IMR-90 (cell line): ENCODE data around the gene SEPHS1. TPM values are rescaled to one million over a fixed set of nuclear protein-coding genes. Genes with fewer than 3 reads are reported as not detected.

Experiments used
- ATAC-seq: fragments of 200-7000 bp; cut with Tn5 transposase; 2 replicates; pipeline ENCODE4 v1.9.1; 2020; ENCODE audit warnings: low read depth, mild to moderate bottlenecking, moderate library complexity
- BruUV-seq: library from RNA; stranded (reverse); fragments of 400-500 nt; replicated peaks from 2 replicates; lab custom pipeline; 2021; lab: Mats Ljungman, UMichigan
- CTCF ChIA-PET: fragments of 300-600 bp; formaldehyde crosslinking; extraction: SDS; loops from one replicate; lab custom pipeline; 2021; ENCODE audit warnings: antibody characterized with exemption; lab: Yijun Ruan, JAX
- POLR2A ChIA-PET: fragments of 300-600 bp; sonication (Branson Sonifier 250); formaldehyde crosslinking; loops from one replicate; lab custom pipeline; 2022; ENCODE audit warnings: antibody characterized with exemption; ENCODE audit not compliant: unreplicated experiment; lab: Charles Lee
- DNase-seq: peaks from one replicate; pipeline ENCODE4 v3.0.0; 2013
- H2AFZ ChIP-seq: replicated peaks from 2 replicates; pipeline ENCODE3; 2013; ENCODE audit warnings: low read length, mild to moderate bottlenecking; ENCODE audit not compliant: poor library complexity
- H2AK5ac ChIP-seq: 2 replicates; pipeline ENCODE4 v1.6.1; 2013; ENCODE audit warnings: low read depth, low read length, inconsistent platforms
- H2AK9ac ChIP-seq: replicated peaks from 2 replicates; pipeline ENCODE3; 2013; ENCODE audit warnings: mild to moderate bottlenecking, low read depth, low read length, moderate library complexity; ENCODE audit not compliant: poor library complexity
- H2BK120ac ChIP-seq: 2 replicates; pipeline ENCODE4 v1.6.1; 2013; ENCODE audit warnings: low read depth, low read length, inconsistent platforms
- H2BK15ac ChIP-seq: 3 replicates; pipeline ENCODE4 v1.6.1; 2013; ENCODE audit warnings: low read depth, low read length, inconsistent platforms
- H2BK20ac ChIP-seq: 2 replicates; pipeline ENCODE4 v1.6.1; 2013; ENCODE audit warnings: low read depth, mild to moderate bottlenecking, inconsistent platforms, low read length, moderate library complexity
- H2BK5ac ChIP-seq: 2 replicates; pipeline ENCODE4 v1.6.1; 2013; ENCODE audit warnings: mild to moderate bottlenecking, low read depth, low read length, inconsistent platforms; ENCODE audit not compliant: poor library complexity, severe bottlenecking
- H3K14ac ChIP-seq: replicated peaks from 2 replicates; pipeline ENCODE4 v1.6.1; 2013; ENCODE audit warnings: low read depth, low read length, inconsistent platforms
- H3K18ac ChIP-seq: 2 replicates; pipeline ENCODE4 v1.6.1; 2013; ENCODE audit warnings: low read depth, low read length, control low read depth
- H3K23ac ChIP-seq: 2 replicates; pipeline ENCODE4 v1.6.1; 2013; ENCODE audit warnings: low read depth, low read length, inconsistent platforms
- H3K27ac ChIP-seq: 2 replicates; pipeline ENCODE4 v1.5.1; 2013; ENCODE audit warnings: mild to moderate bottlenecking, control low read depth, low read length; ENCODE audit not compliant: insufficient read depth
- H3K27me3 ChIP-seq: 2 replicates; pipeline ENCODE4 v1.6.1; 2013; ENCODE audit warnings: low read length; ENCODE audit not compliant: control insufficient read depth, insufficient read depth
- H3K36me3 ChIP-seq: 2 replicates; pipeline ENCODE4 v1.6.1; 2013; ENCODE audit warnings: low read length, mixed read lengths; ENCODE audit not compliant: control insufficient read depth, insufficient read depth
- H3K4ac ChIP-seq: 2 replicates; pipeline ENCODE4 v1.6.1; 2013; ENCODE audit warnings: low read depth, low read length, inconsistent platforms
- H3K4me1 ChIP-seq: 2 replicates; pipeline ENCODE4 v1.6.1; 2013; ENCODE audit warnings: low read length, mixed read lengths; ENCODE audit not compliant: control insufficient read depth, insufficient read depth
- H3K4me2 ChIP-seq: 2 replicates; pipeline ENCODE4 v1.6.1; 2013; ENCODE audit warnings: low read depth, mild to moderate bottlenecking, control low read depth, low read length, moderate library complexity
- H3K4me3 ChIP-seq: 2 replicates; pipeline ENCODE4 v1.5.1; 2013; ENCODE audit warnings: low read depth, mild to moderate bottlenecking, control low read depth, low read length, moderate library complexity; ENCODE audit not compliant: insufficient read depth
- H3K56ac ChIP-seq: 2 replicates; pipeline ENCODE4 v1.6.1; 2013; ENCODE audit warnings: low read length, inconsistent platforms; ENCODE audit not compliant: insufficient read depth; ENCODE audit errors: extremely low read depth
- H3K79me1 ChIP-seq, 2 experiments: 2 replicates each; pipeline ENCODE4 v1.6.1; 2013; ENCODE audit warnings: low read length in 2 of 2, inconsistent platforms in 1 of 2, low read depth in 1 of 2
- H3K9ac ChIP-seq: 2 replicates; pipeline ENCODE4 v1.6.1; 2013; ENCODE audit warnings: low read depth, low read length, control low read depth
- H3K9me1 ChIP-seq: 2 replicates; pipeline ENCODE4 v1.6.1; 2013; ENCODE audit warnings: low read length, inconsistent platforms; ENCODE audit not compliant: insufficient read depth
- H3K9me3 ChIP-seq: 2 replicates; pipeline ENCODE4 v1.6.1; 2013; ENCODE audit warnings: low read length; ENCODE audit not compliant: control insufficient read depth, insufficient read depth
- H4K20me1 ChIP-seq: 2 replicates; pipeline ENCODE4 v1.6.1; 2013; ENCODE audit warnings: low read length, inconsistent platforms; ENCODE audit not compliant: insufficient read depth
- H4K5ac ChIP-seq: 2 replicates; pipeline ENCODE4 v1.6.1; 2013; ENCODE audit warnings: mild to moderate bottlenecking, low read depth, low read length, control low read depth
- H4K8ac ChIP-seq, 2 experiments: 2 replicates each; pipeline ENCODE4 v1.6.1; 2013; ENCODE audit warnings: low read depth in 2 of 2, low read length in 2 of 2, control low read depth in 1 of 2, inconsistent platforms in 1 of 2
- H4K91ac ChIP-seq: 2 replicates; pipeline ENCODE4 v1.6.1; 2013; ENCODE audit warnings: low read depth, low read length, inconsistent platforms; ENCODE audit not compliant: insufficient read depth
- BHLHE40 ChIP-seq: fragments of 150-350 bp; IDR thresholded peaks from 2 replicates; pipeline ENCODE4 v1.6.1; 2016; ENCODE audit warnings: mild to moderate bottlenecking, low read depth, low read length
- CEBPB ChIP-seq: IDR thresholded peaks from 2 replicates; pipeline ENCODE4 v1.6.1; 2012; ENCODE audit warnings: low read depth, low read length, improper control_type of control experiment
- CHD1 ChIP-seq: IDR thresholded peaks from 2 replicates; pipeline ENCODE4 v1.6.1; 2012; ENCODE audit warnings: low read depth, low read length, improper control_type of control experiment
- FOS ChIP-seq: fragments of 150-350 bp; IDR thresholded peaks from 2 replicates; pipeline ENCODE4 v1.6.1; 2016; ENCODE audit warnings: low read depth, low read length
- MAFK ChIP-seq: IDR thresholded peaks from 2 replicates; pipeline ENCODE4 v1.6.1; 2012; ENCODE audit warnings: low read depth, low read length, improper control_type of control experiment
- MAZ ChIP-seq: IDR thresholded peaks from 2 replicates; pipeline ENCODE4 v1.6.1; 2012; ENCODE audit warnings: low read depth, mild to moderate bottlenecking, low read length, improper control_type of control experiment, moderate library complexity, borderline replicate concordance
- MXI1 ChIP-seq: IDR thresholded peaks from 2 replicates; pipeline ENCODE4 v1.6.1; 2012; ENCODE audit warnings: low read depth, mild to moderate bottlenecking, low read length, moderate library complexity, borderline replicate concordance
- NFE2L2 ChIP-seq: fragments of 150-350 bp; IDR thresholded peaks from 2 replicates; pipeline ENCODE4 v1.6.1; 2016; ENCODE audit warnings: low read depth, mild to moderate bottlenecking, low read length
- POLR2A ChIP-seq: IDR thresholded peaks from 2 replicates; pipeline ENCODE4 v1.6.1; 2012; ENCODE audit warnings: mild to moderate bottlenecking, low read depth, low read length
- RAD21 ChIP-seq: IDR thresholded peaks from 2 replicates; pipeline ENCODE4 v1.6.1; 2012; ENCODE audit warnings: low read length, improper control_type of control experiment
- RCOR1 ChIP-seq: IDR thresholded peaks from 2 replicates; pipeline ENCODE4 v1.6.1; 2012; ENCODE audit warnings: mild to moderate bottlenecking, low read length, improper control_type of control experiment; ENCODE audit not compliant: insufficient replicate concordance
- RFX5 ChIP-seq: IDR thresholded peaks from 2 replicates; pipeline ENCODE4 v1.8.0; 2012; ENCODE audit warnings: low read depth, mild to moderate bottlenecking, low read length, moderate library complexity
- SMC3 ChIP-seq: fragments of 150-350 bp; IDR thresholded peaks from 2 replicates; pipeline ENCODE4 v1.6.1; 2016; ENCODE audit warnings: low read depth, mild to moderate bottlenecking, antibody characterized with exemption, low read length, moderate library complexity
- WGBS, 2 experiments: methylation state at CpG; one replicate each; pipeline versions ENCODE4 v1.1.5 to v1.1.7; 2013; ENCODE audit warnings: missing lambda C conversion rate in 2 of 2; ENCODE audit not compliant: insufficient read length in 1 of 2; ENCODE audit errors: extremely low coverage in 2 of 2; 5-methylcytosine and 5-hydroxymethylcytosine counted together
- dilution Hi-C: fragments of 300-500 bp; cut with HindIII; formaldehyde crosslinking; loops from one replicate; pipeline ENCODE4 v1.14.3; 2018; ENCODE audit warnings: low sequenced_read_pairs; ENCODE audit not compliant: unreplicated experiment
- in situ Hi-C: fragments of 300-500 bp; cut with MboI; formaldehyde crosslinking; loops from 3 replicates; pipeline ENCODE4 v1.14.3; 2019; ENCODE audit warnings: low sequenced_read_pairs, inconsistent platforms, mixed read lengths
- intact Hi-C: fragments of 100-400 bp; cut with micrococcal nuclease; formaldehyde crosslinking; loops from 2 replicates; pipeline ENCODE4 v1.10.0; 2022
- polyA plus RNA-seq, 3 experiments: library from polyadenylated mRNA; depleted of rRNA; stranded (reverse); fragments of >200 nt; gene quantifications; 2 replicates each; pipeline ENCODE4 v1.2.3, GENCODE V29; 2012; ENCODE audit warnings: low replicate concordance in 1 of 3
- total RNA-seq: library from RNA; depleted of rRNA; stranded (reverse); fragments of >200 nt; gene quantifications from 2 replicates; pipeline ENCODE4 v1.2.3, GENCODE V29; 2012
- TF ChIP-seq, protein P1 (sequence below): fragments of 150-350 bp; IDR thresholded peaks from 2 replicates; pipeline ENCODE4 v1.6.1; 2016; ENCODE audit warnings: low read depth, mild to moderate bottlenecking, low read length, moderate library complexity, borderline replicate concordance
- TF ChIP-seq, protein P2 (sequence below): conservative IDR thresholded peaks from 2 replicates; pipeline ENCODE4 v1.5.1; 2012; ENCODE audit warnings: mild to moderate bottlenecking, low read depth, low read length, improper control_type of control experiment
- TF ChIP-seq, protein P3 (sequence below): fragments of 150-350 bp; IDR thresholded peaks from 2 replicates; pipeline ENCODE4 v1.6.1; 2017; ENCODE audit warnings: mild to moderate bottlenecking, antibody characterized with exemption, low read length, low read depth

Gene SEPHS1
- total and polyA plus RNA-seq, 2 of the 4 experiments (the other 2 are of a cell fraction), result 39.4 to 69.4 TPM

DNA sequence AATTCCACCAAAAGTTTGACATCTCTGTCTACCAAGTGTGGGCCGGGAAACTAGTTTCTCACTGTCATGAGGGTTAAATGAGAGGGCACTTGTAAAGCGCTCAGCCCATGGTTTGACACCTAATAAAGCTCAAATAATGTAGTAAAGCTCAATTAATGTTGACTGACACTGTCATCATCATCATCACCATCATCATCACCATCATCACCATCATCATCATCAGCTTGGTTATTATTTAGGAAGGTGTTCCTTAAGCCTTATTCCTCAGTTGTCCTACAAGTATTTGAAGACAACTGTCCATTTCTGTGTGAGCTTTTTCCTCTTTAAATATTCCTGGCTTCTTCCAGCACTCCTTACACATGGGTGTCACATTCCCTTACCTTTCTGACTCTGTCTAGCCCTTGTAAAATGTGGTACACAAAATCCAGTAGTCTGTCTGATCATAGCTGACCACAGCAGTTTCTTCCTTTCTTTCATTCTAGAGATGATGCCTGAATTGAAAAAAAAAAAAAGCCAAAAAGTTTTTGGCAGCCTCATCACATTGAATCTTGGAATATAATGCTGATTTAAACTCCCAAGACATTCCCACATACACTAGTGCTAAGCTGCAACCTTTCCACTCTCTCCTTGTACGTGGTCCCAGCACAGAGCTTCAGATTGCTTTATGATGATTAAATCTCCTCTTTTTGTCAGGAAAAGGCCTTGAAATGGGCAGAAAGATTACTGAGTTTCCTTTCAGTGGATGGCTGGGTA lies 40.6 kb upstream of the SEPHS1 start:
- in situ Hi-C loops, result no loop called here
- no peak overlapping the region for H2BK20ac ChIP-seq
- H3K18ac ChIP-seq, result no peak overlapping the region
- H2AK9ac ChIP-seq, result no peak overlapping the region
- no peak for ATAC-seq
- dilution Hi-C loops, result no loop called here
- no peaks in the 10 kb centered on the region for H3K79me1 ChIP-seq
- H3K23ac ChIP-seq, result no peak overlapping the region
- no peaks in the 10 kb centered on the region for H3K9me1 ChIP-seq
- H3K36me3 ChIP-seq, result no peaks in the 10 kb centered on the region
- no peak overlapping the region for H3K4ac ChIP-seq
- H4K8ac ChIP-seq, result no peak overlapping the region
- CTCF ChIA-PET, result interaction anchor here (0.8 to 2.2 kb wide), 2 partner anchors 17 to 21 kb away, joined by 4 to 16 read pairs; no protein-coding TSS in a partner anchor
- no peak overlapping the region for H2BK5ac ChIP-seq
- H3K4me3 ChIP-seq, result no peak overlapping the region
- H3K9me3 ChIP-seq, result no peaks in the 10 kb centered on the region
- no peak overlapping the region for H3K14ac ChIP-seq
- no peak for DNase-seq
- no peak overlapping the region for H3K4me2 ChIP-seq
- POLR2A ChIA-PET, result no interaction called here
- no peak overlapping the region for H3K56ac ChIP-seq
- H2BK120ac ChIP-seq, result no peak overlapping the region
- no peak overlapping the region for H4K91ac ChIP-seq
- H2AK5ac ChIP-seq, result no peak overlapping the region
- no peak for TF ChIP-seq POLR2A
- TF ChIP-seq RFX5, result no peak
- TF ChIP-seq FOS, result no peak
- TF ChIP-seq CEBPB, result no peak
- no peak for TF ChIP-seq MXI1
- TF ChIP-seq BHLHE40, result no peak
- TF ChIP-seq, protein P1, sequence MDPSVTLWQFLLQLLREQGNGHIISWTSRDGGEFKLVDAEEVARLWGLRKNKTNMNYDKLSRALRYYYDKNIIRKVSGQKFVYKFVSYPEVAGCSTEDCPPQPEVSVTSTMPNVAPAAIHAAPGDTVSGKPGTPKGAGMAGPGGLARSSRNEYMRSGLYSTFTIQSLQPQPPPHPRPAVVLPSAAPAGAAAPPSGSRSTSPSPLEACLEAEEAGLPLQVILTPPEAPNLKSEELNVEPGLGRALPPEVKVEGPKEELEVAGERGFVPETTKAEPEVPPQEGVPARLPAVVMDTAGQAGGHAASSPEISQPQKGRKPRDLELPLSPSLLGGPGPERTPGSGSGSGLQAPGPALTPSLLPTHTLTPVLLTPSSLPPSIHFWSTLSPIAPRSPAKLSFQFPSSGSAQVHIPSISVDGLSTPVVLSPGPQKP, result no peak
- TF ChIP-seq, protein P2, sequence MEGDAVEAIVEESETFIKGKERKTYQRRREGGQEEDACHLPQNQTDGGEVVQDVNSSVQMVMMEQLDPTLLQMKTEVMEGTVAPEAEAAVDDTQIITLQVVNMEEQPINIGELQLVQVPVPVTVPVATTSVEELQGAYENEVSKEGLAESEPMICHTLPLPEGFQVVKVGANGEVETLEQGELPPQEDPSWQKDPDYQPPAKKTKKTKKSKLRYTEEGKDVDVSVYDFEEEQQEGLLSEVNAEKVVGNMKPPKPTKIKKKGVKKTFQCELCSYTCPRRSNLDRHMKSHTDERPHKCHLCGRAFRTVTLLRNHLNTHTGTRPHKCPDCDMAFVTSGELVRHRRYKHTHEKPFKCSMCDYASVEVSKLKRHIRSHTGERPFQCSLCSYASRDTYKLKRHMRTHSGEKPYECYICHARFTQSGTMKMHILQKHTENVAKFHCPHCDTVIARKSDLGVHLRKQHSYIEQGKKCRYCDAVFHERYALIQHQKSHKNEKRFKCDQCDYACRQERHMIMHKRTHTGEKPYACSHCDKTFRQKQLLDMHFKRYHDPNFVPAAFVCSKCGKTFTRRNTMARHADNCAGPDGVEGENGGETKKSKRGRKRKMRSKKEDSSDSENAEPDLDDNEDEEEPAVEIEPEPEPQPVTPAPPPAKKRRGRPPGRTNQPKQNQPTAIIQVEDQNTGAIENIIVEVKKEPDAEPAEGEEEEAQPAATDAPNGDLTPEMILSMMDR, result no peak
- TF ChIP-seq NFE2L2, result no peak
- no peak for TF ChIP-seq SMC3
- no peak for TF ChIP-seq MAZ
- no peak for TF ChIP-seq RAD21
- no peak for TF ChIP-seq CHD1
- TF ChIP-seq RCOR1, result no peak
- TF ChIP-seq, protein P3, sequence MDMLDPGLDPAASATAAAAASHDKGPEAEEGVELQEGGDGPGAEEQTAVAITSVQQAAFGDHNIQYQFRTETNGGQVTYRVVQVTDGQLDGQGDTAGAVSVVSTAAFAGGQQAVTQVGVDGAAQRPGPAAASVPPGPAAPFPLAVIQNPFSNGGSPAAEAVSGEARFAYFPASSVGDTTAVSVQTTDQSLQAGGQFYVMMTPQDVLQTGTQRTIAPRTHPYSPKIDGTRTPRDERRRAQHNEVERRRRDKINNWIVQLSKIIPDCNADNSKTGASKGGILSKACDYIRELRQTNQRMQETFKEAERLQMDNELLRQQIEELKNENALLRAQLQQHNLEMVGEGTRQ, result no peak
- TF ChIP-seq MAFK, result no peak
- intact Hi-C loops, result no loop called here
- no peak overlapping the region for H3K9ac ChIP-seq
- H3K27ac ChIP-seq, result no peak overlapping the region
- no peaks in the 10 kb centered on the region for H4K20me1 ChIP-seq
- no CpG with 5 or more reads among the region's 3 CpGs for WGBS, 2 experiments
- no TSS peak for BruUV-seq
- peaks cover 36% of the 10 kb centered on the region for H3K27me3 ChIP-seq
- no peak overlapping the region for H2BK15ac ChIP-seq
- H4K5ac ChIP-seq, result no peak overlapping the region
- no peaks in the 10 kb centered on the region for H3K4me1 ChIP-seq
- no peak overlapping the region for H2AFZ ChIP-seq
